ENCODE results near the gene MTURN. TPM values are rescaled to one million over a fixed set of nuclear protein-coding genes. Genes with fewer than 3 reads are reported as not detected.

Gene MTURN
- total RNA-seq, 6 experiments from 2014 or later: 2.2 to 5.2 (median 2.9) TPM

DNA sequence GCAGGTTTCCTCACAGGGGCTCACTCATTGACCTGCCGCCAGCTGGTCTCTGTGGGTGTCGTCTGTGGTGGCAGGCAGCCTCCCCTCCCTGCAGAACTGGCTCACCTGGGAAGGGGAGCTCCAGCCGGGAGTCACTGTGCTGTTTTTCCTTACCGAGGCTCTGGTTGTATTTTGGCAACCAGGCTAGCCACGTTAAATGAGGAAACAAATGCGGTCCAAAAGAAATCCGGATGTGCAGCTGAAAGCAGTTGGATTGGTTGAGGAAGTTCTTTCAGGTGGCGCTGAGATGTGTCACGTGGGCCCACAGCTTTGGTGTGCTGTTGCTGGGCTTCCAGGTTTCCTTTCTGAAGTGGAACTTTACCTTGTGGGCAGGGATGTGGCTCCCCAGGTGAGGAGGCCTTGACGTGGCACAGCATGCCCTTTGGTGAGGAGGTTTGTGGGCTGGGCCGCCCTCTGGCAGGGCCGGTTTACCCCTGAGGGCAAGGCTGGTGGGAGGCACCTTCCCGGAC is 14.2 kb downstream of the MTURN start:
- H3K36me3 ChIP-seq: no peaks in the 10 kb centered on the region
- ATAC-seq (peak in 3 of 4 donors; percentile 18 to 36 (median 23)), DNase-seq (no peak)
- whole genome bisulfite sequencing (ENCODE audit: insufficient coverage, low coverage, low lambda C conversion rate, missing lambda C conversion rate): 66% methylated on average over 7 of the region's 13 CpGs
- no peaks in the 10 kb centered on the region for H3K9me3 ChIP-seq
- no peaks in the 10 kb centered on the region for H3K27me3 ChIP-seq
- intact Hi-C loops (cut with DNase I): no loop called here
- H3K4me1 ChIP-seq: no peaks in the 10 kb centered on the region
- H3K4me3 ChIP-seq: no peak overlapping the region
- H3K27ac ChIP-seq: no peak overlapping the region
- TF ChIP-seq CTCF (IDR thresholded peaks at IDR 0.05) (no peak), POLR2A (IDR thresholded peaks at IDR 0.05) (no peak)

DNA sequence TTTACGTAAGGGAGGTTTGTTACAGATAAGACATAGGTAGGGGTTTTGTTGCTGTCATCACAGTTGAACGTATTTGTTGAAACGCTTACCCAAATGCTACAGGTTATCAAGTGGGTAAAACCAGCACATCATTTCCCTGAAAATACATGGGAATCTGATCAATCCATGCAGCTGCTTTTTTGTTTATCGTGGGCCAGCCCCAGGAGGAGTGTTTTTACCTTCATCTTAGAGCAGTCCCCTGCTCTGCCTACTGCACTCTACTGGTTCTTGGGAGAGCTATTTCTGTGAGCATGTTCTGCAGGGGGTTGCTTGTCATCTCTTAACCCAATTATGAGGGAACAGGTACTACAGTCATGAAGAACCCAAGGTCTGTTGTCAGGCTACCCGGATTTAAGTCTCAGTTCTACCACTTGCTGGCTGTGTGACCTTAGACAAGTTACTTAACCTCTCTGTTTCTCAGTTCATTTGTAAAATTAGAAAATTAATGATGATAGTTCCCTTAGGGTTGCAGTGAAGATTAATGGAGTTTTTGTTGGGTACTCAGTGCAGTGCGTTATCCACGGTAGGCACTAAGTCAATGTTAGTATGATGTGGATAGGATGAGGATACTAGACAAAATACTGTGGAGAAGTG is 15.0 kb downstream of the MTURN start:
- TF ChIP-seq CTCF (IDR thresholded peaks at IDR 0.05) (no peak), POLR2A (IDR thresholded peaks at IDR 0.05) (no peak)
- no peaks in the 10 kb centered on the region for H3K9me3 ChIP-seq
- H3K36me3 ChIP-seq: no peaks in the 10 kb centered on the region
- H3K4me1 ChIP-seq: no peaks in the 10 kb centered on the region
- DNase-seq (no peak), ATAC-seq (no peak)
- no peak overlapping the region for H3K4me3 ChIP-seq
- no peaks in the 10 kb centered on the region for H3K27me3 ChIP-seq
- no peak overlapping the region for H3K27ac ChIP-seq
- intact Hi-C loops (cut with DNase I): no loop called here
- 92% methylated on average over 7 of the region's 7 CpGs for WGBS (ENCODE audit: insufficient coverage, low coverage, low lambda C conversion rate, missing lambda C conversion rate)

GRCh38 chr7:30150711-30151110 is 15.9 kb downstream of the MTURN start:
- Histone ChIP-seq H3K27ac (no peak overlapping the region), H3K4me1 (no peaks in the 10 kb centered on the region), H3K27me3 (no peaks in the 10 kb centered on the region), H3K36me3 (no peaks in the 10 kb centered on the region), H3K9me3 (no peaks in the 10 kb centered on the region), H3K4me3 (no peak overlapping the region)
- DNase-seq: no peak
- intact Hi-C loops (cut with DNase I): no loop called here
- ATAC-seq: no peak
- WGBS (ENCODE audit: insufficient coverage, low coverage, low lambda C conversion rate, missing lambda C conversion rate): 94% methylated on average over 4 of the region's 7 CpGs
- TF ChIP-seq CTCF (IDR thresholded peaks at IDR 0.05) (no peak), POLR2A (IDR thresholded peaks at IDR 0.05) (no peak)

DNA sequence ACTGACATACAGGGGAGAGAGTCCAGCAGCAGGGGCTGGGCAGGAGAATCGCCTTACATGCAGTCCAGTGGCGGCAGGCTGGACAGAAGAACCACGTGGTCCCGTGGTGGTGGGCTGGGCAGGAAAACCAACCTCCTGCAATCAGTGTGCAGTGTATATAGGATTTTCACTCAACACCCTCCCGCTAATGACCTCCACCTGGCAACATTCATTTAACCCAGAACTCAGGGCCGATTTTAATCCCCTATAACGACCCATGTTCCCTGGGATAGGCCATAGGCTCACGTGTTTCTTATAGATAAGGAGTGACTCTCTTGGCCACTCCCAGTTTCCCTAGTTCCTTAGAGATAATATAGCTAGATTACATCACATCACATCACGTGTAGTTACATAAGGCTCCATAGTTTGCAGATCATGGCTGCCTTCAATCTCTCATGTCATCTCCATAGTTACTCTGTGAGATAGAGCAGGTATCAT is 19.4 kb downstream of the MTURN start:
- Histone ChIP-seq H3K4me1 (no peaks in the 10 kb centered on the region), H3K9me3 (no peaks in the 10 kb centered on the region), H3K36me3 (no peaks in the 10 kb centered on the region), H3K4me3 (no peak overlapping the region), H3K27me3 (no peaks in the 10 kb centered on the region), H3K27ac (no peak overlapping the region)
- 67% methylated on average over 2 of the region's 9 CpGs for WGBS (ENCODE audit: insufficient coverage, low coverage, low lambda C conversion rate, missing lambda C conversion rate)
- ATAC-seq (no peak), DNase-seq (no peak)
- intact Hi-C loops (cut with DNase I): no loop called here
- no peak for TF ChIP-seq POLR2A (IDR thresholded peaks at IDR 0.05)
- no peak for TF ChIP-seq CTCF (IDR thresholded peaks at IDR 0.05)

Data from right lobe of liver (tissue), 6 donors.